Measurements from ENCODE around the gene MRPL43.

GRCh38 chr10:100985336-100985735 lies 2.0 kb downstream of the MRPL43 start:
- TF ChIP-seq CHD2 (IDR thresholded peaks at IDR 0.05; ENCODE audit: borderline replicate concordance, low read depth, low read length) (no peak), YBX1 (IDR thresholded peaks at IDR 0.05) (no peak), LARP7 (IDR thresholded peaks at IDR 0.05) (no peak), RBBP5 (conservative IDR thresholded peaks at IDR 0.05) (no peak), NR2C2 (IDR thresholded peaks at IDR 0.05; ENCODE audit: borderline replicate concordance, control insufficient read depth, insufficient read length, low read depth) (no peak), POLR2A (IDR thresholded peaks at IDR 0.05; ENCODE audit: low read depth, low read length) (no peak)

Data from GM12878 (cell line).